Neural cell (in vitro differentiated cells): ENCODE data around the gene INTS12.

Experiments used
- CTCF ChIP-seq: fragments of 450-650 bp; IDR thresholded peaks from 2 replicates; pipeline ENCODE4 v1.5.1; 2014; ENCODE audit warnings: antibody characterized with exemption, mild to moderate bottlenecking, moderate library complexity; ENCODE audit not compliant: poor library complexity, severe bottlenecking
- EZH2 ChIP-seq: fragments of 200-600, 300-800 bp; shearing (Covaris generic), sonication (generic); IDR thresholded peaks from 2 replicates; pipeline ENCODE4 v1.6.1; 2014; ENCODE audit warnings: antibody characterized with exemption, low read length, borderline replicate concordance, mild to moderate bottlenecking; ENCODE audit not compliant: insufficient read depth, poor library complexity, severe bottlenecking
- MXI1 ChIP-seq: fragments of 450-650 bp; conservative IDR thresholded peaks from 2 replicates; pipeline ENCODE4 v1.6.1; 2014; ENCODE audit warnings: antibody characterized with exemption, mild to moderate bottlenecking; ENCODE audit not compliant: poor library complexity, severe bottlenecking
- POLR2AphosphoS5 ChIP-seq: IDR thresholded peaks from 2 replicates; pipeline ENCODE4 v1.6.1; 2012
- SMC3 ChIP-seq: fragments of 450-650 bp; conservative IDR thresholded peaks from 2 replicates; pipeline ENCODE4 v1.6.1; 2014; ENCODE audit warnings: antibody characterized with exemption, mild to moderate bottlenecking, moderate library complexity; ENCODE audit not compliant: poor library complexity
- TF ChIP-seq, protein P1 (sequence below): IDR thresholded peaks from 2 replicates; pipeline ENCODE4 v1.6.1; 2012; ENCODE audit warnings: borderline replicate concordance

DNA sequence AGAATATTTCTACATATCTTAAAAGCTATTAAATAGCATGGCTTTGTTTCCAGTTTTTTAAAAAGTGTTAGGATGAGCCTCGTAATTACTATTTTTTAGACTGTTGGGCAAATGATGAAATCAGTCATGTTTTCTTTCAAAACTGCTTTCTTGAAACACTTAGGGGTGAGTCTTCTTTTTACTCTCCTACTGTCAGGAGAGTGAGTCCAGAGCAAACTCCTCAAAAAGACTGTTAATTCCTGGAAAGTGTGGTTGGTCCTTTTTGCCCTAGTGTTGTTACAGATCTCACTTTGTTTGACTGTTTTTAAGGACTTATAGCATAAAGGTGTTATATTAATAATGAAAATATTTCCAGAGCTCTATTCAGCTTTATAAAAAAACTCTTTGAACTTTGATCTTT is 6.4 kb upstream of the INTS12 start:
- TF ChIP-seq CTCF: no peak
- TF ChIP-seq POLR2AphosphoS5: no peak
- no peak for TF ChIP-seq EZH2
- TF ChIP-seq MXI1: no peak
- no peak for TF ChIP-seq SMC3
- TF ChIP-seq, protein P1, sequence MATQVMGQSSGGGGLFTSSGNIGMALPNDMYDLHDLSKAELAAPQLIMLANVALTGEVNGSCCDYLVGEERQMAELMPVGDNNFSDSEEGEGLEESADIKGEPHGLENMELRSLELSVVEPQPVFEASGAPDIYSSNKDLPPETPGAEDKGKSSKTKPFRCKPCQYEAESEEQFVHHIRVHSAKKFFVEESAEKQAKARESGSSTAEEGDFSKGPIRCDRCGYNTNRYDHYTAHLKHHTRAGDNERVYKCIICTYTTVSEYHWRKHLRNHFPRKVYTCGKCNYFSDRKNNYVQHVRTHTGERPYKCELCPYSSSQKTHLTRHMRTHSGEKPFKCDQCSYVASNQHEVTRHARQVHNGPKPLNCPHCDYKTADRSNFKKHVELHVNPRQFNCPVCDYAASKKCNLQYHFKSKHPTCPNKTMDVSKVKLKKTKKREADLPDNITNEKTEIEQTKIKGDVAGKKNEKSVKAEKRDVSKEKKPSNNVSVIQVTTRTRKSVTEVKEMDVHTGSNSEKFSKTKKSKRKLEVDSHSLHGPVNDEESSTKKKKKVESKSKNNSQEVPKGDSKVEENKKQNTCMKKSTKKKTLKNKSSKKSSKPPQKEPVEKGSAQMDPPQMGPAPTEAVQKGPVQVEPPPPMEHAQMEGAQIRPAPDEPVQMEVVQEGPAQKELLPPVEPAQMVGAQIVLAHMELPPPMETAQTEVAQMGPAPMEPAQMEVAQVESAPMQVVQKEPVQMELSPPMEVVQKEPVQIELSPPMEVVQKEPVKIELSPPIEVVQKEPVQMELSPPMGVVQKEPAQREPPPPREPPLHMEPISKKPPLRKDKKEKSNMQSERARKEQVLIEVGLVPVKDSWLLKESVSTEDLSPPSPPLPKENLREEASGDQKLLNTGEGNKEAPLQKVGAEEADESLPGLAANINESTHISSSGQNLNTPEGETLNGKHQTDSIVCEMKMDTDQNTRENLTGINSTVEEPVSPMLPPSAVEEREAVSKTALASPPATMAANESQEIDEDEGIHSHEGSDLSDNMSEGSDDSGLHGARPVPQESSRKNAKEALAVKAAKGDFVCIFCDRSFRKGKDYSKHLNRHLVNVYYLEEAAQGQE: no peak
